GM19193 (cell line): ENCODE results near the gene ANP32A.

Experiments used
- POLR2A ChIP-seq: IDR thresholded peaks from 4 replicates; pipeline ENCODE4 v1.6.1; 2011; ENCODE audit not compliant: insufficient read depth, insufficient read length; ENCODE audit errors: extremely low read depth

The ANP32A gene

GRCh38 chr15:68781766-68782588, 38.7 kb downstream of the ANP32A start:
- no peak for TF ChIP-seq POLR2A

- no peak for TF ChIP-seq POLR2A
These were observed 39.5 kb downstream of the ANP32A start for GRCh38 chr15:68781217-68781616.

- TF ChIP-seq POLR2A = no peak
These were observed 41.8 kb downstream of the ANP32A start for GRCh38 chr15:68778876-68779275.

- no peak for TF ChIP-seq POLR2A
These were observed 44.0 kb downstream of the ANP32A start for GRCh38 chr15:68776477-68777270.

- no peak for TF ChIP-seq POLR2A
These were observed 44.8 kb downstream of the ANP32A start for GRCh38 chr15:68775671-68776476.

GRCh38 chr15:68775236-68775577, 45.5 kb downstream of the ANP32A start:
- TF ChIP-seq POLR2A = no peak

GRCh38 chr15:68774521-68775235, 46.0 kb downstream of the ANP32A start:
- no peak for TF ChIP-seq POLR2A

- TF ChIP-seq POLR2A = no peak
These were observed 46.6 kb downstream of the ANP32A start for GRCh38 chr15:68774120-68774519.

GRCh38 chr15:68773036-68773435, 47.7 kb downstream of the ANP32A start:
- TF ChIP-seq POLR2A = no peak

- no peak for TF ChIP-seq POLR2A
These were observed 50.5 kb downstream of the ANP32A start for GRCh38 chr15:68770216-68770615.

GRCh38 chr15:68769702-68770101, 51.0 kb downstream of the ANP32A start:
- no peak for TF ChIP-seq POLR2A

- TF ChIP-seq POLR2A = no peak
These were observed 52.4 kb downstream of the ANP32A start for GRCh38 chr15:68768321-68768720.

GRCh38 chr15:68767833-68768232, 52.9 kb downstream of the ANP32A start:
- no peak for TF ChIP-seq POLR2A

- no peak for TF ChIP-seq POLR2A
These were observed 54.9 kb downstream of the ANP32A start for GRCh38 chr15:68765602-68766368.

- no peak for TF ChIP-seq POLR2A
These were observed 56.6 kb downstream of the ANP32A start for GRCh38 chr15:68764090-68764489.

- no peak for TF ChIP-seq POLR2A
These were observed 57.6 kb downstream of the ANP32A start for GRCh38 chr15:68763063-68763462.
